GM18861 (cell line): ENCODE measurements around the gene ANKFY1.
"Not testable (repeated sequence)": the region's sequence is repeated elsewhere in the genome, so short reads cannot be mapped to it uniquely, and the experiment has no call there.

Source experiments
- ATAC-seq: cut with Tn5 transposase; IDR thresholded peaks from one replicate; pipeline ENCODE4 v1.9.1; 2021; ENCODE audit not compliant: unreplicated experiment

ANKFY1 gene

DNA sequence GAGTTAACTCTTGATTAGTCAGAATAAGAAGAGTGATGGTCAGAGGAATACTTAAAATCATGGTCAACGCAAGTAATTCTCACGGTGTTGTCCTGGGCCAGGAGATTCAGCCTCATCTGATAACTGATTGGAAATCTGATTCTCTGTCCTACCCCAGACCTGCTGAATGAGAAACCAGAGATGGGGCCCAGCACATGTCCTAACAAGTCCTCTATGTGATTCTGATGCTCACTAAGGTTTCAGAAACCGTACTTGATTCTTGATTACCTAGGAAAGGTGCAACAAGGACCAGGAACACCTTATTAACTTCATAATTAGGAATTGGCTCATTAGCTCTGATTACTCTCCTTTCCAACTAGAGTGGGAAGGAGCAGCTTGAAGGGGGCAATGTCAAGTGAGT is 44.5 kb downstream of the ANKFY1 start:
- no peak for ATAC-seq

DNA sequence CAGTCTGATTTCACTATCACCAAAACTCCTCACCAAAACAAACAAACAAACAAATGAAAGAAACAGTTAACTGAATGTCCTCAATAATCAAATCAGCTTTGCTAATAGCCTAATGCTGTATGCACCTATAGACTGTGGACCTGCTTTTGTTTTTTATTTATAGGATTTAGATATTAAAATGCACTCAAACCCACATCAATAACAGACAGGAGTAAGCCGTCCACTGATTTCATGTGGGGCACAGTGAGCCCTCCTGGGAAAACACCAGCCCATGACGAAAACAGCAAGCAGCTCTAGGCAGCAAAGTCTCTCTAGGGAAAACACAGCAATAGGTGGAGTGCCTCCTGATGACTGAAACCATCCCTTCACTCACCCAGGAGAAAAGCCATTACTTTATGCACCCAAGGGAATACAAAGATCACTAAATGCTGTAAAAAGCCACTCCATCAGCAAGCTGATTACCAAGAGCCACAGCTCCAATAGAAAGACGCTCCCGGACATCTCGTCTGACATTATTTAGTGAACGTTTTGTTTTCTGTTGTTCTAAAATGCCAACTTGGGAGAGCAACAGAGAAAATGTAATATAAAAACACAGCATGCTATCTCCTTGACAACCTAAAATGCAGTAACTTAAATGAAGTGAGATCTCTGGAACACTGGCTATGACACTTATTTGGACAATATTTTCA is 47.8 kb downstream of the ANKFY1 start:
- ATAC-seq: no peak

DNA sequence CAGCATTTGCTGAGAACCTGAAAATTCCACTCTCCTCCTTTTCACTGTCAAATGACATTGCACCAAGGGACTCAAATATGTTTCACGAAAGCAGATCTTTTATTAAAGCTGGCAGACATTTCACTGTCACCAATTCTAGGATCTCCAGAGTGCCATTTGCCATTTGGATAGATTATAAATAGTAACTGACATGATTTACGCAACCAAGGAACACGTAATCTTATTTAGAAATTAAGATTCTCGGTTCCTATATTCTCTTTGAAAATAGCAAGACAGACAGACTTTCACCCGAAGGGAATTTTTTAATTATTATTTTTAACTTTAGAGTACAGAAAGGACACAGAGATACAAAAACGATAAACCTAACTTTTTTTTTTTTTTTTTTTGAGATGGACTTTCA is 49.6 kb downstream of the ANKFY1 start:
- no peak for ATAC-seq

DNA sequence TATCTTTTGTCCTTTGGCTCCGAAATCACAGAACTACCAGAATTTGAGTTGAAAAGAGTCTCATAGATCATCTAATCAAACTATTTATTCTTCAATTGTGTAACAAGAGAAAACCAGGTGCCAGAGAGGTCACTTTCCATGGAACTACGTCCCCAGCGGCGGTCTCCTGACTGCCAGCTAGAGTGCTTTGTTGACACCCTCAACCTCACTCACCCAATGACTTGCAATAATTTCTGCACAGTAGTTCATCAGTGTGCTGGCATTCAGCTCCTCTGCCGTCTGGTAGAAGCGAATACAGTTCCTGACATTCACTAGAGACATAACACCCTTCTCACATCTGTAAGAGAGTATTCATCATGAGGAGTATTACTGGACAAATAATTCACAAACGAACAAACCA is 54.2 kb downstream of the ANKFY1 start:
- no peak for ATAC-seq

DNA sequence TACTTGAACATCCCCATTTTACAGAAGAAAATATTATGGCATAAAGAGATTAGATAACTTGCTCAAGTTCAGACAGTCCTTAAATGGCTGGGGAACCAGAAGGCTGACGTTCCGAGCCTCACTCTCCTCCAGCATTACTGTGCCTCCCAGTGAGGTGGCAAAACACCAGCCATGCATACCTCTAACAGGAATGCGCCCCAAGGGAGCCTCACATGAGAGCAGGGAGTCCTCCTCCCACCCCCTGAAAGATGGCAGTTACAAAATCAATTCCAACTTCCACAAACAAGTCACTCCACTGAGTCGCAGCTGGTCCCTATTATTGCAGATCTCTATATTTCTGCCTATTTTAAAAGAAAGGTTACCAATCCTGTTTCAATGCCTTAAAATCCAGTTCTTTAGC is 55.5 kb downstream of the ANKFY1 start:
- no peak for ATAC-seq

DNA sequence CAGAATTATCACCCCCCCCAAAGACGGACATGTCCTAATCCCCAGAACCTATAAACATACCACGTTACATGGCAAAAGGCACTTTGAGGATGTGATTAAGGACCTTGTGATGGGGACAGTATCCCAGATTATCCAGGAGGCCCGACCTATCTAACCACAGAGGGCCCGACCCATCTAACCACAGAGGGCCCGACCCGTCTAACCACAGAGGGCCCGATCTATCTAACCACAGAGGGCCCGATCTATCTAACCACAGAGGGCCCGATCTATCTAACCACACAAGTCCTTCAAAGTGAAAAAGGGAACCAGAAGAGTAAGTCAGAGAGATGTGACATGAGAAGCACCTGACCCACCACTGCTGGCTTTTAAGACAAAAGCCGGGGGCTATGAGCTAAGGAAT is 56.8 kb downstream of the ANKFY1 start:
- no peak for ATAC-seq

DNA sequence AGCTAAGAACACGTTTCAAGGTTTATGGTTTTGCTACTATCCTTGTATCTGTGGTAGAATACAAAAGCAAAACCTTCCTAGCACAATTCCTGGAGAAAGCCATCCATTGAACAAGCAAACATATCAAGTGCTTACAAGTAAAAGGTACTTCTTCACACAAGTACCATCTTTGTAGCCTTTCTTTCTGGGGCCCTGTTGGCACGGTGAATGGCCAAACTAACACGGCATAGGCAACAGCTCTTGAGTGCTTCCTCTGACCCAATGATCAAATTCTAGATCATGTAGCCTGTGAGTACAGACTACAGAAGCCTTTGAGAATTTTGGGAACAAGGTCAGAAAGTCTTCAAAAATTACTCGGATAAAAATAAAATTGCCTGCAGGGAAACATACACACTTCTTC is 57.9 kb downstream of the ANKFY1 start:
- no peak for ATAC-seq

DNA sequence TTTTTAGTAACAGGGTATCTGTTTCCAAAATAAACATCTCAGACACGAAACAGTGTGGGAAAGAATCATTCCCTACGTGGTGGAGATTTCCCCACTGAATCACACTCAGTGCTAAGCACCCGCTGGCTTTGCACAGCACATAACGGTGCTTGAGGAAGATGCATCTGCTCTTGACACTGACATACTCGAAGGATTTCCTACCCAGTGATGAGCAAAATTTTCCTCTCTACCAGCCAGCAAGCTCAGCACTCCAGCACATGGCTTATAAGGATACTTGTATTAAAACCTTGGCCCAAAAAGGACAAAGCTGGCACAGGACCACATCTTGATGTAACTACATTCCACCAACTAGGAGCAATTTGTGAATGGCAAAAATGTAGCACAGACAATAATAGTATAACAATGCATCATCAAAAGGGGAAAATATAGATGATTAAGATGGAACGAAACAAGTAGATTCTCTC is 59.0 kb downstream of the ANKFY1 start:
- no peak for ATAC-seq

DNA sequence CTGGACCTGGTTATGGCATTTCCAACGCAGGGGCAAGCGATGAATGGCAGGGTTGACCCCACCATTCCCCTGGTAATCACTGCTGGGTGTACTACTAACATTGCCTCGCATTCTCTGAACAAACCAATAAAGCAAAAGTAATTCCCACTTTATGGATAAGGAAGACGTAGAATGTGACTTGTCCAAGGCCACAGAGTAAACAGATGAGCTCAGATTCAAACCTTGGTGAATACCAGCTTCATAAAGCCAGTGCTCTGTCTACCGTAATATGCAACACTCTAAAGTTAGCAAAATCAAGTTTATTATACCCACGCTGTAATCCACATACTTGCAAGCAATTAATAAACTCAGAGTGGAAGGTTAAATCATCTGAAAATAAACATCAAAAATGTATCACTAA is 59.6 kb downstream of the ANKFY1 start:
- ATAC-seq: no peak

DNA sequence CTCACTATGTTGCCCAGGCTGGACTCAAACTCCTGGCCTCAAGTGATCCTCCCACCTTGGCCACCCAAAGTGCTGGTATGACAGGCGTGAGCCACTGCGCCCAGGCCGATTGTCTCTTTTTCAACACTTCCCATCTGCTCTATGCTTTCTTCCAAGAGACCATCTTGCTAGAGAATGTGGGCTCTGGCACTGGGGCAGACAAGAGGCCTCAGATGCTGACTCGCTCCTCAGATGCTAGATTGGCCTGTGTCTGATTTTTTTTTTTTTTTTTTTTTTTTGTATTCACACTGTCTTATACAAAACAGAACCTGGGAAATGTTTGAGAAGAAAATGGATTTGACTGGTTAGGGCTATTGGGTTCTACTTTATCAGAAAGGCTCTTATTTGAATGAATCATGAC is 62.6 kb downstream of the ANKFY1 start:
- ATAC-seq: no peak

DNA sequence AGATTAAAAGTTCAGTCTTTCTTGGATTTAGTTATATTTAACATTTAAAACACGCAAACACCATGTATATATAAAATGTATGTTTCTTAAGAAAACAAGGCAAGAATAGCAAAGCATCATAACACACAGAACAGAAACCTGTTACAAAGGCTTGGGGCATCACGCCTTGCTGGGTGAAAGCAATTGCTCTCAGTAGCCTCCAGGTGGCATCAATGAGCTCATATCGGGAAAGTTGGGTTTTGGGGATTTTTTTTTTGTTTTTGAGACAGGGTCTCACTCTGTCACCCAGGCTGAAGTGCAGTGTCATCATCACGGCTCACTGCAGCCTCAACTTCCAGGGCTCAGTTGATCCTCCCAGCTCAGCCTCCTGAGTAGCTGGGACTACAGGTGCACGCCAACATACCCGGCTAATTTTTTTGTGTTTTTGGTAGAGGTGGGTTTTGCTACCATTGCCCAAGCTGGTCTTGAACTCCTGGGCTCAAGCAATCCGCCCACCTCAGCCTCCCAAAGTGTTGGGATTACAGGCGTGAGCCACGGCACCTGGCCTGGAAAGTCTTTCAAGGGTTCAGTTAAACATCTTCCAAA is 63.9 kb downstream of the ANKFY1 start:
- ATAC-seq: no peak

DNA sequence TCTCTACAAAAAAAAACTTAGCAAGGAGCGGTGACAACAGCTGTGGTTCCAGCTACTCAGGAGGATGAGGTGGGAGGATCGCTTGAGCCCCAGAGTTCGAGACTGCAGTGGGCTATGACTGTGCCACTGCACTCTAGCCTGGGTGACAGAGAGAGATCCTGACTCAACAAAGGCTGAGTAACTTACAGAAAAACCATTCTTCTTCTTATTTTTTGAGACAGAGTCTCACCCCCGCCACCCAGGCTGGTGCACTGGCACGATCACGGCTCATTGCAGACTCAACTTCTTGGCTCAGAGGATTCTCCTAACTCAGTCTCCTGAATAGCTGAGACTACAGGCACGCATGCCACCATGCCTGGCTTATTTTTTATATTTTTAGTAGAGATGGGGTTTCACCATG is 64.8 kb downstream of the ANKFY1 start:
- ATAC-seq: no peak

DNA sequence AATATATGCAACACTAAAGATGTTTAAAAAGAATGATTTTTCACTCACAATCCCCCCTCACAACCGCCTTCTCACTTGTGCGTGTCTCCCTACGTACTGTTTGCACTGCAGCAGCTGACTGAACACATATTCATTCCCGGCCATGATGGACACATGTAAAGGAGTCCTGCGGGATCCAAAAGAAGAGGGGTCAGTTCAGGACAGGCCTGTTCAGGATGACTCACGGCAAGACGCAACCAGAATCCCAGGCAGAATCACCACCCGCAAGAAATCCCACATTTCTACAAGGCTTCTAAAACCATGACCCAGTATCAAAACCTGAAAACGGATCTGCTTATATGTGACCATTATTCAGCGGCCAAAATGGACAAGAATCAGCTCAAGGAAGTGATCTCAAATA is 68.5 kb downstream of the ANKFY1 start:
- no peak for ATAC-seq

DNA sequence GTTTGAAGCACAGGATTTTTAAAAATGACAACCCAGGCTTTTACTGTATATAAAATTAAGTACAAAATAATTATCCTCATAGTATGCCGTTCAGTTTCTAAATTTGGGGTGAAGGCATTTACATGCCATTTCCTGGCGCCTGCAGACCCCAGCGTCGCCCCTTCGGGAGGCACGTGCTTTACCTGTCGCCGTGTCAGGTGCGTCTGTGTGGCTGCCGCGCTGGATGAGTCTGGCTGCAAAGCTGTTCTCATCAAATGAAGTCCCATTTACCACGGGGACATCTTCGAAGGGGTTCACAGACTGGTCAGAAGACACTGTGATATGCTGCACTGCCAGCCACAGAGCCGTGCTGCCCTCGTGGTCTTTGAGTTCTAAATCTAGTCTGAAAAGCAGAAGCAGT is 69.0 kb downstream of the ANKFY1 start:
- ATAC-seq: no peak

DNA sequence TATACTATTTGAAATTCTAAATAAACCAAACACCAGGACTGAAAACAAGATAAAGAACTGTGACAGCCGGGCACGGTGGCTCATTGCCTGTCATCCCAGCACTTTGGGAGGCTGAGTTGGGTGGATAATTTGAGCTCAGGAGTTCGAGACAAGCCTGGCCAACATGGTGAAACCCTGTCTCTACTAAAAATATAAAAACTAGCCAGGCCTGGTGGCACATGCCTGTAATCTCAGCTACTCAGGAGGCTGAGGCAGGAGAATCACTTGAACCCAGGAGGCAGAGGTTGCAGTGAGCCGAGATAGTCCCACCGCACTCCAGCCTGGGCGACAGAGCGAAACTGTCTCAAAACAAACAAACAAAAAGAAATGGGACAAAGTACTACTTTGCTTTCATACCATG is 73.0 kb downstream of the ANKFY1 start:
- ATAC-seq: not testable (repeated sequence)

DNA sequence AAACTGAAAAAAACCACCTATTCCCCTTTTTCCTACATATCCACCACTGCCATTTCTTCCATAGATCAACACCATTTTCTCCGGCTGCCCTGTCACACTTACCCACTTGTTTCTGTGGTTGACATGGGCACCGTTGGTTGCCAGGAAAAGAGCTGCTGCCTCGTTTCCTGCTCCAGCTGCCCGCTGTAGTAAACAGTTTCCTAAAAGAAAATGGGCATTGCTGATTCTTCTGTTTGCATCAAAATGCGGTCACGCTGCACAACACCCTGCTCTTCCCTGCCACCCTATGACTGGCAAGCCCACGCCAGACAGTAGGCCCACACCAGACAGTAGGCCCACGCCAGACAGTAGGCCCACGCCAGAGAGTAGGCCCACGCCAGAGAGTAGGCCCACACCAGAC is 74.5 kb downstream of the ANKFY1 start:
- ATAC-seq: no peak

DNA sequence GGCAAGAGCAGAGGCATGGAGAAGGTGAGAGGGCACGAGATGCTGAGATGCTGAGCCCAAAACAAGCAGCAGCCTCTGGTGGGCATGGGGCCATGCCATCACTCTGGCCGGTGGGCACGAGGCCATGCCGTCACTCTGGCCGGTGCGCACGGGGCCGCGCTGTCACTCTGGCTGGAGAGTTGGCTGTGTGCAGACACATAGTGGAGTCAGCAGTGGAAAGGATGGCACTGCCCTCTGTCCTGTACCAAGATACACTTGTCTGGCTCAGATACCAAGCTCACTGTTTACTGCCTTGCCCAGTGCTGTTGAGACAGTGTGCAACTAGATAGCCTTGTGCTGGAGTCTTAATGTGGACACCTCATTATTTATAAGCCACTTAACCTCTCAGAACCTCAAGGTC is 75.7 kb downstream of the ANKFY1 start:
- no peak for ATAC-seq

DNA sequence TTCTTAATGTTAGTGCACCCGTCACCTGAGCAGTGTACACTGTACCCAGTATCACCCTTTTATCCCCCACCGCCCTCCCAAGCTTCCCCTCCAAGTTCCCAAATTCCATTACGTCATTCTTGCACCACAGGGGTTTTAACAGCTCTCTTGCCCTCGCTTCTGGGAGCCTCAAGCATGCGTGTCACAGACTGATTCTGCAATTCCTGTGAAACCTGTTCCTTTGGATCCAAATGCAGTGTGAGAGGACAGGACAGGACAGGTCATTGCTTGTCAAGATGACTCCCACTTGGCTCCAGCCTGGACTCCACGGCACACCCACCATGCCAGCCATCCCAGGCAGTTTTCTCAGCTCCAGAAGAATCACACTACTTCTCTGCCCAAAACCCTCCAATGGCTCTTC is 76.7 kb downstream of the ANKFY1 start:
- no peak for ATAC-seq

DNA sequence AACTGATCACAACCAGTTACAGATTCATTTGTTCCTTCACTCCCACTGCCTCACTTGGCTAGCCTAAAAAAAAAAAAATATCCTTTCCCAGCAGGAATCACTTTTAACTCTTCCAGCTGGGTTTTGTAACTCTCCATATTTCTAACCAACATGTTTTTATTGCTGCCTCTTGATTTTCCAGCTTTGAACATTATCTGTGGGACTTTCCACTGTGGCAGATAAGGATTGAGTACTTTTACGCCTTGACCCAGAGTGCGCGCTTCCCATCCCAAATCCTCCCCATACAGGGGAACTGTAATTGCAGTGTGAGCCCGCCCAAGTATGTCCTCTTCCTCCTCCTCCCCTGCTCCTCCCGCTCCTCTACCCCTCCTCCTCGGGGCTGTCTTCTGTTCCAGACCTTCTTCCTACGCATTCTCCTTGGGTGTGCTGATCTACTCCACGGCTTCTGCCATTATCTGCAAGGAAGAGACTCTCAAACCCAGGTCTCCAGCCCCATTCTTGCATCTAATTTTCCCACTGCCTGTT is 77.4 kb downstream of the ANKFY1 start:
- ATAC-seq: no peak

DNA sequence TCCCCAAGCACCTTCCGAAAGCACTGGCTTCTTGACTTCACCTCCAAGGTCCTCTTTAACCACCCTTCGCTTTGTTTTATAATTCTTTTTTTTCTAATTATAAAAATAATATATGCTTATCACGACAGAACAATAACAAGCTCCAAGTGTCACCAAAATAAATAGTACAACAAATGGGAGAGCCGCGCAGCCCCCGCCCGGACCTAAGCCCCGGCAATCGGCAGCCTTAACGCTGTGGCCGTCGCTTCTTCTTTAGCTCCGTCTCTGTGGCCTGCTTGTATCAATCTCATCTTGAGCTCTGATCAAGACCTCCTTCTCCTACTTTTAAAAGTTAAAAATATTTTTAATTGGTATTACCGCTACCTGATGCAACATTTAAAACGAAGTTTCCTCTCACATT is 78.1 kb downstream of the ANKFY1 start:
- ATAC-seq: no peak

DNA sequence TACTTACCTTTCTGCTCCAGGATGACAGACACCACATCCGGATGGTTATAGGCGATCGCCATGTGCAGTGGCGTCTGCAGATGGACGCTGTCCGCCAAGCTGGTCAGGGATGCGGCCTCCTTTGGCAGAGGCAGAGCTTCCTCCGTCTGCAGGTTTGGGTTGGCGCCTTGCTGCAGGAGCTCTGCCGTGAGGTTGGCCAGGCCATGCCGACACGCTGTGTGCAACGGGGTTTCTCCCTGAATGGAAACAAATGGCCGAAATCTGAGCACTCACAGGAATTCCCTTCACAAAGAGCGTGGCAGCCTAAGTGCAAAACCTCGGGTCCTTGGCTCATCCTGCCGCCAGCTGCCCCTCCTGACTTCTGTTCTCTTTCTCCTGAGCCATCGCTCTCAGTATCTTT is 79.0 kb downstream of the ANKFY1 start:
- ATAC-seq: no peak

DNA sequence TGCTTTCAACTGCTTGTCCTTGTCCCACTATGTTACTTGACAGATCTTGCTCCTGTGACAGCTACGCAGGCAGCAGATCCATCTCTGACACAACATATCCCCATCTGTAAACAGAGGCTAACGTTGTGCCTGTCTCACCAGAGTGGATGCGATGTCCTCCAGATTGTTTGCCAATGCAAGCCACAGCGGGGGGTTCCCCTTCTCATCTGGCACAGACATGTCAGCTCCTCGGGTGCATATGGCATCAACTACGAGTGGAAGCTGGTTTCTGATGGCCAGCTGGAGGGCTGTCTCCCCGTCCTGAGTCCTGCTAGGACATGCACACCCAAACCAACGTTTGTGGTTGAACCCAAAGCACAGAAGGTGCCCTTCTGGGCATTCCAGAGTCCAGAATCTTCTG is 81.7 kb downstream of the ANKFY1 start:
- ATAC-seq: no peak

DNA sequence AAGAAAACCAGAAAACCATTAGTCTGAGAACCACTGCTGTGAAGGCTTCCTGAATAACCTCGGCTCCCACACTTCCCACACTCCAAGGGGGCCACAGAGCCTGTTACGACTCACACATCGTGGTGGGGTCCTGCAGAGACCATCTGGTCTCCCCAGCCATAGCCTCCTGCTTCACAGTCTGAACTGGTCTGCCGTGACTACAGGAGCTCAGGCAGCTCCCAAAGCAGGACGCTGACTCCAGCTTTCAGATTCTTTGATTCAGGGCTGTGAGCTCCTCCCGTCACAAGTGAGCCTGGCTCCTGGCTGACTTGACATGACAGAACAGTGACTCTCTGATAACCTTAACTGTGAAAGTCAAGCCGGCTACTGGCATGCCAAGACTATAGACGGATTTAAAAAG is 83.0 kb downstream of the ANKFY1 start:
- ATAC-seq: no peak
